A549 (cell line): ENCODE results near the gene CCN6.

Experiments
- BHLHE40 ChIP-seq: IDR thresholded peaks from 2 replicates; pipeline ENCODE4 v1.6.1; 2012; ENCODE audit warnings: low read depth, low read length, inconsistent platforms
- CBX8 ChIP-seq: fragments of 200-600 bp; sonication (generic); IDR thresholded peaks from 2 replicates; pipeline ENCODE4 v1.6.1; 2016
- CEBPB ChIP-seq, 2 experiments: fragments of >200 bp in 1 of 2; sonication (Bioruptor Twin) in 1 of 2; formaldehyde crosslinking in 1 of 2; IDR thresholded peaks; 2 replicates each; pipeline ENCODE4 v1.6.1; 2012 to 2016
- CHD2 ChIP-seq: fragments of 150-350 bp; IDR thresholded peaks from 2 replicates; pipeline ENCODE4 v1.6.1; 2014; ENCODE audit warnings: low read length; ENCODE audit not compliant: partially characterized antibody
- CTCF ChIP-seq: fragments of >200 bp; sonication (Bioruptor Twin); formaldehyde crosslinking; IDR thresholded peaks from 3 replicates; pipeline ENCODE4 v1.5.1; 2016
- HOXA7 ChIP-seq: fragments of 250-450 bp; sonication (Bioruptor Pico); IDR thresholded peaks from 2 replicates; pipeline ENCODE4 v1.5.0; 2020; ENCODE audit warnings: mild to moderate bottlenecking, moderate library complexity
- HOXB13 ChIP-seq: fragments of 250-450 bp; sonication (Bioruptor Pico); IDR thresholded peaks from 2 replicates; pipeline ENCODE4 v1.5.0; 2020; ENCODE audit warnings: low read depth, mild to moderate bottlenecking, moderate library complexity
- MAFK ChIP-seq: fragments of 450-650 bp; IDR thresholded peaks from 2 replicates; pipeline ENCODE4 v1.6.1; 2014; ENCODE audit not compliant: partially characterized antibody
- POLR2A ChIP-seq: IDR thresholded peaks from 2 replicates; pipeline ENCODE4 v1.6.1; 2012; ENCODE audit warnings: mild to moderate bottlenecking, low read length

DNA sequence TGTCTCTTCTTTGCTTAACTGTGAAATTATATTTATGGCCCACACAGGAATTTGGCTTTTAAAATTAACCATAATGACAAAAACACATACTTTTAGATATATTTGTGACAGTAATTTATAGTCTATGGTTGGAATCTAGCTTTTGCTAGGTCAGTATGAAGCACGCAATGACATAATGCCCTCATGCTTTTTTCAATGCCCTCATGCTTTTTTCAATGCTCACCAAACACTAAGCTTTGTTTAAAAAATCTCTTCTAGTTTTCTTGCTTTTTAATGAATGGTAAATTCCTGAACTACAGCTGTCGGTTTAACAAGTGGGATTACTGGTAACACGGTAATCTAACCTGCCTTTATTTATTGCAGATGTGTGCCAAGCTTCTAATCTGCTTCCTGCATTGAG, 12.7 kb downstream of the CCN6 start:
- TF ChIP-seq CEBPB (IDR thresholded peaks at IDR 0.05) = no peak
- TF ChIP-seq HOXA7 (CRISPR knock-in tag) = no peak
- TF ChIP-seq CTCF = no peak
- no peak for TF ChIP-seq CHD2
- no peak for TF ChIP-seq CBX8
- no peak for TF ChIP-seq BHLHE40
- no peak for TF ChIP-seq POLR2A
- no peak for TF ChIP-seq HOXB13 (CRISPR knock-in tag)
- no peak for TF ChIP-seq MAFK
